SK-MEL-5 (cell line): ENCODE measurements around the gene MCRS1. TPM values are rescaled to one million over a fixed set of nuclear protein-coding genes. Genes with fewer than 3 reads are reported as not detected.

Experiments
- DNase-seq: peaks from one replicate; pipeline ENCODE4 v3.0.0-alpha.2; 2016; ENCODE audit warnings: low read depth, low spot score
- in situ Hi-C: cut with HindIII; loops from 2 replicates; pipeline ENCODE4 v1.10.0; 2016; ENCODE audit warnings: low sequenced_read_pairs, high pct_unique_total_duplicates, low pct_unique_long_range_greater_than_20kb
- total RNA-seq: library from RNA; depleted of rRNA; stranded (reverse); fragments of >200 nt; shearing (Covaris generic); gene quantifications from 2 replicates; pipeline ENCODE4 v1.2.3, GENCODE V29; 2014

MCRS1 gene
- total RNA-seq, 1 experiment from 2014 or later: 42.5 TPM

GRCh38 chr12:49585477-49586459 is 17.8 kb upstream of the MCRS1 start:
- in situ Hi-C loops: no loop called here
- no peak for DNase-seq

DNA sequence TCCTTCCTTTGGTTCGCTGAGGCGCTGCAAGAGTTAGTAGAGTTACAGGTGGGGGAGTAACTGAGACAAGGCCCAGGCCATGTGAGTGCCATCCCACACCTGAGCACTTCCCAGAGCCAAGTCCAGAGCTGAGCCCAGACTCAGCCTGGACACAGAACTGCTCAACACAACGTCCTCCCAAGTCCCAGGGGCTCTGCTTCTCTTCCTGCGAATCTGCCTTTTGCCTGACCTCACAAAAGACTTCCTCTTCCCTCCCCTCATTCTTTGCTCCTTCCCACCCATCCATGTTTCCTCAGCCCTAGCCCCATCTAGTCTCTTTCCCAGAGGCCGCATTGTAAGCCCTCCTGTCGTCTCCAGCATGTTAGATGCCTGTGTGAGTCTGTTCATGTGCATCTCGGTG is 16.6 kb upstream of the MCRS1 start:
- DNase-seq: no peak
- in situ Hi-C loops: no loop called here

GRCh38 chr12:49583366-49584094 is 15.6 kb upstream of the MCRS1 start:
- no peak for DNase-seq
- in situ Hi-C loops: no loop called here

DNA sequence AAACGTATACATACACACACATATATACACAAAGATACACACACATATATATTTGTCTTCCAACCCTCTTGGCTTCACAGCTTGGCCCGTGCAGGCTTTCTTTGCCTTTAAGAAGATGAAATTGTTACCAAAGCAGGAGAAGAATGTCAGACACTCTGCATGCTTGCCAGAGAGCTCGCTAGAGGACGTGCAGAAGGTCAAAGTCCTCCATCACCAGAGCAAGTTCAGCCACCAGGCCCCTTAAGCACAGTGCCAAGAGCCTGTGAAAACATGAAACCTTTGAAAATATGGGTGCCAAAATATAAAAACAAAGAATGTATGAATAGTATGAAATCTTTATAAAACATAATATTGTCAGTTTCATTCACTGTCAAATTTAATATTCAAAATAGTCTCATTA is 14.9 kb upstream of the MCRS1 start:
- in situ Hi-C loops: no loop called here
- DNase-seq: no peak

DNA sequence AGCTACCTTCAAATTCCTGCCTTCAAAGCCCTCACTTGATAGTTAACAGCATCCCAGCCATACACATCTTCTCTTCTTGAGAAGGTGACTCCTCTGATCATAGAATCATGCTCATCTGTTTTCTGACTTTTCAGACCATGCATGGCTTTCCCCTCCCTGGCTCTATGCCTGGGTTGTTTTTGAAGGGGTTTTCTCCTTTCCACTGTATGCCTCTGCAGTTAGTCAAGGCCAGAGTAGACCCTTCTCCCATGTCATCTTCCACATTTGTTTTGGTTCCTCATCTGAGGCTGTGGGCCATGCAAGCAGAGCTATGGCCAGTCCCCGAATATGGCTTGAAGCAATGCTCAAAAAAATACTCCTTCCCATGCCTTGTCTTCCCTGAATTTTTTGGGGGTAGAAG is 14.3 kb upstream of the MCRS1 start:
- DNase-seq: no peak
- in situ Hi-C loops: no loop called here

- in situ Hi-C loops: no loop called here
- DNase-seq: peak; percentile 91
Observed at GRCh38 chr12:49580572-49581535, 12.9 kb upstream of the MCRS1 start.

- no peak for DNase-seq
- in situ Hi-C loops: no loop called here
Observed at GRCh38 chr12:49578471-49579112, 10.7 kb upstream of the MCRS1 start.

DNA sequence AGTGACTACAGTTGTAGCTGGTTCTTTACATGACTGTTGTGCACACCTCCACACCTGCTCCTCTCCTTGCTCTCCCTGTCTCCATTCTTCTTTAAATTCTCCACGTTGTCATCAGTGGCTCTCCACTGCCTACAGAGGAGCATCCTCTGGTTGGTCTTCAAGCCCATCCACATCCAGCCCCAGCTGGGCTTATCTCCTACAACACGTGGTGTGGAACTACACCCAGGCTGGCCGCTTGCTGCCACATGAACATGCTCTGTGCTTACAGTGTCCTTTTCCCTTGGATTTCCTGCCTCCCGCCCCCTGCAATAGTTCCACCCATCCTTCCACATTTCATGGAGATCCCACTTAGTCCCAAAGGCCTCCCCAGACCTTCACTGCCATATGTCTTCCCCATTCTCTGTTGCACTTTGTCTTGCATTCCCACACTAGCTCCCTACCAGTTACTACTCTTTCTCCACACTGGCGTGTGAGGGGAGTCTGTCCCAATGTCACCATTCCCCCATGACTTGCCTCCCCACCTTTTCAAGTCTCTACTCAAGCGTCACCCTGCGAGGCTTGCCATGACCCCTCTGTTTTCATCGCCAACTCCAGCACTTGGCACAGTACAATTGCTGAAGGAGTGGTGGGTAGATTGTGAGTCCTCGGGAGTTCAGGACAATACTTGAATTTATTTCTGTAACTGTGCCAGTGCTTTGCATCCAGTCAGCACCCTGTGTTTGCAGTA is 9.8 kb upstream of the MCRS1 start:
- in situ Hi-C loops: no loop called here
- DNase-seq: no peak

DNA sequence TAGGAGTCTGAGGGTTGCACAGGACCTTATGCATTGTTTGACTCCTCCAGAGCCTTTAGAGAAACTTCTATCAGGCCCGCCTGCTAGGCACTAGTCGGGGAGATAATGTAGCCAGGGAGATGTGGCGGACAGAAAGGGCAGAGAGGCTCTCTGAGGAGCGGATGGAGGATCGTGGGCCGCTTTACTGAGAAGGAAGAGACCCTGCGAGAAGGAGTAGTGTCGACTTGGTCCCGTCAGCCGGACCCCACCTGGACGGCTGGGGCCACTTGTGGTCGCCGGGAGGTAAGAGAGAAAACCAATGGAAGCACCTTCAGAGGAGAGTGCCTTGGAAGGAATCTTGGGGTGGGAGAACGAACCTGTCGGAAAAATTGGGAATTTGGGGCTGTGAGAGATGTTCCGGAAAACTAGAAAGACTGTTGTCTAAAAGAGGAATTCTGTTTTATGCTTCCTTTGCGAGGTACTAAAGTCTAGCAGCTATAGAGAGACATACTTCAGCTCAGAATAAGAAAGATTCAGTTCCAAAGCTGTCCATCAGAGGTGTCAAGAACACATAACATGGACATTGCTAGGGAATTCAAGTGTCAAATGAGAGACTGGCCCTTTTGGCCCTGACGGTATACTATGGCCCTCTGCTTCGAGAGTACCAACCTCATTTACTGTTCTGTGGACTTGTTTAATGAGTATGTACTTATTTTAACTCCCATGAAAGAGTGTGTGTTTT is 660 bp upstream of the MCRS1 start:
- in situ Hi-C loops: no loop called here
- DNase-seq: peak; percentile 51

- in situ Hi-C loops: no loop called here
- DNase-seq: no peak
Observed at GRCh38 chr12:49567302-49567610, 686 bp downstream of the MCRS1 start.

- no peak for DNase-seq
- in situ Hi-C loops: no loop called here
Observed at GRCh38 chr12:49566361-49566760, 1.6 kb downstream of the MCRS1 start.

DNA sequence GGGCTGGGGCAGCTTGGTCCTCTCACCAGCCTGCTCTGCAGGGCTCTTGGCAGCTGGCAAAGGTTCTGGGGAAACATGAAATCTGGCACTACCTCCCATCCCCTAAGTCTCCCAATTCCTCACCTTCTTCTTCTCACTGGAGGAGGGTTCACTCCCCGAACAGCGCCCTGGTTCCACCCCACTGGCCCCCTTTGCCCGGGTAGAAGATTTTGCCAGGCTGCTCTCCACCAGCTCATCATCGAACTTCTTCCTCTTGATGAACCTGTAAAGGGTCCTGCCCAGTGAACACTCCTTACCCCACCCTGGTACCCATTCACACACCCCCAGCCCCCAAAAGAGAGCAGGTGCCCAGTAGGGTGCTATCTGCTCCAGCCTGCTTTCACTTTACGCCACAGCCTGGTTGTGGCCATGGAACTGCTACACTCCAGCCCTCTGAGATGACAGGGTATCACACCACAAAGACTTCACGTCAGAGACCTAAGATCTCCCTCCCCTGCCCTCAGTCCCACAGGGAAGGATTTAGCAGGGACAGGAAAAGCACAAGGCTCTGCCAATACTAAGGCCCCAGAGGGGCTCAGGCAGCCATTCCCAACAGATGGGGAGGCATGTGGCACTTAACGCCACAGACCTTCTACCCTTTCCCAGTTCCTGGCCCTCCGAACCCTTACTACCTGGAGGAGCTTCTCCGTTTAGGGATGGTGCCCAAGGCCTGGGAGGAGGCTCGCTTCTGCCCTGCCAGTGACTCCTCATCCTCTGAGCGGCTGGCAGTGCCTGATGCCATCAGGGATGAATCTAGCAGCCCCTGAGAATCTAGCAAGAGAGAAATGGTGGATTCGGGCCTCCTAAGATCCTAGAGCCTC is 2.3 kb downstream of the MCRS1 start:
- in situ Hi-C loops: no loop called here

GRCh38 chr12:49564686-49565405 is 3.1 kb downstream of the MCRS1 start:
- in situ Hi-C loops: no loop called here
- no peak for DNase-seq

More for the DNA sequence above, 2.3 kb downstream of the MCRS1 start:
- no peak for DNase-seq

GRCh38 chr12:49563951-49564685 is 3.8 kb downstream of the MCRS1 start:
- no peak for DNase-seq
- in situ Hi-C loops: no loop called here
